Trophoblast cell (in vitro differentiated cells and primary cell): ENCODE data around the gene SLC4A1.
A peak's percentile ranks its signal among the peaks of the same experiment; 100 is the strongest.

Experiments used
- DNase-seq, 2 donors: peaks; one replicate each; pipeline ENCODE4 v3.0.0-alpha.2; 2016
- H2AFZ ChIP-seq: 2 replicates; pipeline ENCODE4 v1.6.1; 2013; ENCODE audit warnings: low read length, moderate library complexity, mild to moderate bottlenecking; ENCODE audit not compliant: insufficient read depth, poor library complexity
- H2AK5ac ChIP-seq: 2 replicates; pipeline ENCODE4 v1.6.1; 2013; ENCODE audit warnings: mild to moderate bottlenecking, low read length
- H2BK120ac ChIP-seq: 2 replicates; pipeline ENCODE4 v1.6.1; 2013; ENCODE audit warnings: low read length, mild to moderate bottlenecking, moderate library complexity; ENCODE audit not compliant: insufficient read depth, poor library complexity
- H2BK12ac ChIP-seq: 2 replicates; pipeline ENCODE4 v1.6.1; 2013; ENCODE audit warnings: mild to moderate bottlenecking, low read length, moderate library complexity
- H2BK5ac ChIP-seq: 2 replicates; pipeline ENCODE4 v1.6.1; 2013; ENCODE audit warnings: low read length, low read depth, moderate library complexity, mild to moderate bottlenecking; ENCODE audit not compliant: poor library complexity
- H3K14ac ChIP-seq: 2 replicates; pipeline ENCODE4 v1.6.1; 2013; ENCODE audit warnings: mild to moderate bottlenecking, low read length
- H3K18ac ChIP-seq: 2 replicates; pipeline ENCODE4 v1.6.1; 2013; ENCODE audit warnings: mild to moderate bottlenecking, low read length
- H3K23ac ChIP-seq: 2 replicates; pipeline ENCODE4 v1.6.1; 2013; ENCODE audit warnings: low read length
- H3K27ac ChIP-seq: 2 replicates; pipeline ENCODE4 v1.5.1; 2013; ENCODE audit warnings: low read depth, mild to moderate bottlenecking, inconsistent platforms, low read length, moderate library complexity
- H3K27me3 ChIP-seq: 2 replicates; pipeline ENCODE4 v1.6.1; 2013; ENCODE audit warnings: inconsistent platforms, mild to moderate bottlenecking, low read length, moderate library complexity; ENCODE audit not compliant: insufficient read depth
- H3K36me3 ChIP-seq, 2 experiments: 1 replicate in 1 of 2; 2 replicates in 1 of 2; pipeline ENCODE4 v1.6.1; 2013; ENCODE audit warnings: low read length in 2 of 2, mild to moderate bottlenecking in 2 of 2, moderate library complexity in 1 of 2; ENCODE audit not compliant: insufficient read depth in 2 of 2, control insufficient read depth in 1 of 2
- H3K4ac ChIP-seq: 2 replicates; pipeline ENCODE4 v1.6.1; 2013; ENCODE audit warnings: low read depth, mild to moderate bottlenecking, low read length, moderate library complexity
- H3K4me1 ChIP-seq, 2 experiments: 1 replicate in 1 of 2; 2 replicates in 1 of 2; pipeline ENCODE4 v1.6.1; 2013; ENCODE audit warnings: low read length in 2 of 2, mild to moderate bottlenecking in 2 of 2, moderate library complexity in 1 of 2; ENCODE audit not compliant: insufficient read depth in 2 of 2, control insufficient read depth in 1 of 2
- H3K4me2 ChIP-seq: 2 replicates; pipeline ENCODE4 v1.6.1; 2013; ENCODE audit warnings: inconsistent platforms, mild to moderate bottlenecking, low read length, moderate library complexity
- H3K4me3 ChIP-seq: 2 replicates; pipeline ENCODE4 v1.5.1; 2013; ENCODE audit warnings: mild to moderate bottlenecking, low read depth, low read length, inconsistent platforms
- H3K79me1 ChIP-seq: one replicate; pipeline ENCODE4 v1.6.1; 2013; ENCODE audit warnings: low read length
- H3K79me2 ChIP-seq: 2 replicates; pipeline ENCODE4 v1.6.1; 2013; ENCODE audit warnings: low read length, mild to moderate bottlenecking; ENCODE audit not compliant: control insufficient read depth, insufficient read depth, poor library complexity
- H3K9ac ChIP-seq: 2 replicates; pipeline ENCODE4 v1.6.1; 2013; ENCODE audit warnings: mild to moderate bottlenecking, low read length
- H3K9me3 ChIP-seq: 2 replicates; pipeline ENCODE4 v1.6.1; 2013; ENCODE audit warnings: low read depth, mild to moderate bottlenecking, control low read depth, inconsistent platforms, low read length; ENCODE audit not compliant: insufficient read depth
- H4K12ac ChIP-seq: 2 replicates; pipeline ENCODE4 v1.6.1; 2013; ENCODE audit warnings: low read depth, mild to moderate bottlenecking, low read length, moderate library complexity
- H4K8ac ChIP-seq: 2 replicates; pipeline ENCODE4 v1.6.1; 2013; ENCODE audit warnings: low read depth, mild to moderate bottlenecking, low read length, moderate library complexity
- H4K91ac ChIP-seq: one replicate; pipeline ENCODE4 v1.6.1; 2013; ENCODE audit warnings: low read depth, mild to moderate bottlenecking, low read length, moderate library complexity
- WGBS: extraction: QIAGEN DNeasy Blood & Tissue Kit; methylation state at CpG from one replicate; pipeline ENCODE4 v1.1.7; 2013; ENCODE audit warnings: missing lambda C conversion rate; ENCODE audit not compliant: insufficient read length, insufficient coverage; ENCODE audit errors: extremely low coverage; 5-methylcytosine and 5-hydroxymethylcytosine counted together

The SLC4A1 gene

GRCh38 chr17:44279346-44279665 is 11.4 kb upstream of the SLC4A1 start:
- H3K4me1 ChIP-seq, result no peaks in the 10 kb centered on the region
- H3K14ac ChIP-seq, result no peak overlapping the region
- no peak overlapping the region for H3K23ac ChIP-seq
- H4K12ac ChIP-seq, result no peak overlapping the region
- no peak overlapping the region for H3K4me3 ChIP-seq
- no peak overlapping the region for H3K4me2 ChIP-seq
- no peaks in the 10 kb centered on the region for H3K79me2 ChIP-seq
- no peak overlapping the region for H2BK120ac ChIP-seq
- DNase-seq, result peak in 1 of 2 donors; percentile 12
- H3K27me3 ChIP-seq, result no peaks in the 10 kb centered on the region
- no peak overlapping the region for H2BK12ac ChIP-seq
- H4K91ac ChIP-seq, result no peak overlapping the region
- no peaks in the 10 kb centered on the region for H3K9me3 ChIP-seq
- no peak overlapping the region for H2AK5ac ChIP-seq
- no peaks in the 10 kb centered on the region for H3K79me1 ChIP-seq
- H4K8ac ChIP-seq, result no peak overlapping the region
- H3K9ac ChIP-seq, result no peak overlapping the region
- H2AFZ ChIP-seq, result no peak overlapping the region
- no CpG with 5 or more reads among the region's 2 CpGs for WGBS
- no peak overlapping the region for H2BK5ac ChIP-seq
- H3K27ac ChIP-seq, result no peak overlapping the region
- H3K18ac ChIP-seq, result no peak overlapping the region
- no peaks in the 10 kb centered on the region for H3K36me3 ChIP-seq
- no peak overlapping the region for H3K4ac ChIP-seq

GRCh38 chr17:44277976-44278375 is 10.0 kb upstream of the SLC4A1 start:
- H3K9me3 ChIP-seq, result no peaks in the 10 kb centered on the region
- H3K9ac ChIP-seq, result no peak overlapping the region
- no peak overlapping the region for H3K4ac ChIP-seq
- no peak overlapping the region for H3K23ac ChIP-seq
- no peaks in the 10 kb centered on the region for H3K4me1 ChIP-seq
- H4K8ac ChIP-seq, result no peak overlapping the region
- no peaks in the 10 kb centered on the region for H3K27me3 ChIP-seq
- no peak overlapping the region for H2AK5ac ChIP-seq
- no peak overlapping the region for H2BK5ac ChIP-seq
- no peak overlapping the region for H3K18ac ChIP-seq
- no peak overlapping the region for H2BK12ac ChIP-seq
- no peak for DNase-seq
- no peaks in the 10 kb centered on the region for H3K36me3 ChIP-seq
- no peak overlapping the region for H2AFZ ChIP-seq
- H3K14ac ChIP-seq, result no peak overlapping the region
- no peak overlapping the region for H2BK120ac ChIP-seq
- no peak overlapping the region for H3K4me2 ChIP-seq
- no CpG with 5 or more reads among the region's 4 CpGs for WGBS
- H3K4me3 ChIP-seq, result no peak overlapping the region
- H3K79me2 ChIP-seq, result no peaks in the 10 kb centered on the region
- no peaks in the 10 kb centered on the region for H3K79me1 ChIP-seq
- H4K91ac ChIP-seq, result no peak overlapping the region
- no peak overlapping the region for H4K12ac ChIP-seq
- H3K27ac ChIP-seq, result no peak overlapping the region

- H2AK5ac ChIP-seq, result no peak overlapping the region
These were observed 5.7 kb upstream of the SLC4A1 start for GRCh38 chr17:44273607-44274006.

GRCh38 chr17:44272954-44273353 is 5.0 kb upstream of the SLC4A1 start:
- Histone ChIP-seq H3K4me2 (no peak overlapping the region), H2AK5ac (no peak overlapping the region), H3K79me1 (no peaks in the 10 kb centered on the region), H4K91ac (no peak overlapping the region), H2BK12ac (no peak overlapping the region), H3K4ac (no peak overlapping the region), H3K23ac (no peak overlapping the region), H3K27me3 (no peaks in the 10 kb centered on the region), H3K14ac (no peak overlapping the region), H3K9me3 (peaks cover 2% of the 10 kb centered on the region), H3K4me3 (no peak overlapping the region), H2BK120ac (no peak overlapping the region), H4K12ac (no peak overlapping the region), H3K9ac (no peak overlapping the region), H3K18ac (no peak overlapping the region), H2AFZ (no peak overlapping the region), H2BK5ac (no peak overlapping the region), H3K36me3 (no peaks in the 10 kb centered on the region), H3K4me1 (no peaks in the 10 kb centered on the region), H3K27ac (no peak overlapping the region), H4K8ac (no peak overlapping the region), H3K79me2 (no peaks in the 10 kb centered on the region)
- WGBS, result no CpG with 5 or more reads among the region's 6 CpGs
- DNase-seq, result peak in 1 of 2 donors; percentile 2

More at GRCh38 chr17:44273607-44274006, 5.7 kb upstream of the SLC4A1 start:
- no peaks in the 10 kb centered on the region for H3K79me1 ChIP-seq
- H2BK5ac ChIP-seq, result no peak overlapping the region
- H2BK120ac ChIP-seq, result no peak overlapping the region
- H3K9me3 ChIP-seq, result peaks cover 2% of the 10 kb centered on the region
- H3K14ac ChIP-seq, result no peak overlapping the region
- no peaks in the 10 kb centered on the region for H3K79me2 ChIP-seq
- H3K4me3 ChIP-seq, result no peak overlapping the region
- H3K4me2 ChIP-seq, result no peak overlapping the region
- H3K4me1 ChIP-seq, result no peaks in the 10 kb centered on the region
- no peak overlapping the region for H3K23ac ChIP-seq
- H4K12ac ChIP-seq, result no peak overlapping the region
- H3K27me3 ChIP-seq, result no peaks in the 10 kb centered on the region
- no peak overlapping the region for H3K18ac ChIP-seq
- H2AFZ ChIP-seq, result no peak overlapping the region
- DNase-seq, result peak in 1 of 2 donors; percentile 15
- no CpG with 5 or more reads among the region's 5 CpGs for WGBS
- H4K8ac ChIP-seq, result no peak overlapping the region
- no peak overlapping the region for H4K91ac ChIP-seq
- H2BK12ac ChIP-seq, result no peak overlapping the region
- H3K27ac ChIP-seq, result no peak overlapping the region
- no peak overlapping the region for H3K9ac ChIP-seq
- H3K4ac ChIP-seq, result no peak overlapping the region
- no peaks in the 10 kb centered on the region for H3K36me3 ChIP-seq
